Measurements from ENCODE around the gene STX8.
"Not testable (repeated sequence)": the region's sequence is repeated elsewhere in the genome, so short reads cannot be mapped to it uniquely, and the experiment has no call there.

STX8 gene

DNA sequence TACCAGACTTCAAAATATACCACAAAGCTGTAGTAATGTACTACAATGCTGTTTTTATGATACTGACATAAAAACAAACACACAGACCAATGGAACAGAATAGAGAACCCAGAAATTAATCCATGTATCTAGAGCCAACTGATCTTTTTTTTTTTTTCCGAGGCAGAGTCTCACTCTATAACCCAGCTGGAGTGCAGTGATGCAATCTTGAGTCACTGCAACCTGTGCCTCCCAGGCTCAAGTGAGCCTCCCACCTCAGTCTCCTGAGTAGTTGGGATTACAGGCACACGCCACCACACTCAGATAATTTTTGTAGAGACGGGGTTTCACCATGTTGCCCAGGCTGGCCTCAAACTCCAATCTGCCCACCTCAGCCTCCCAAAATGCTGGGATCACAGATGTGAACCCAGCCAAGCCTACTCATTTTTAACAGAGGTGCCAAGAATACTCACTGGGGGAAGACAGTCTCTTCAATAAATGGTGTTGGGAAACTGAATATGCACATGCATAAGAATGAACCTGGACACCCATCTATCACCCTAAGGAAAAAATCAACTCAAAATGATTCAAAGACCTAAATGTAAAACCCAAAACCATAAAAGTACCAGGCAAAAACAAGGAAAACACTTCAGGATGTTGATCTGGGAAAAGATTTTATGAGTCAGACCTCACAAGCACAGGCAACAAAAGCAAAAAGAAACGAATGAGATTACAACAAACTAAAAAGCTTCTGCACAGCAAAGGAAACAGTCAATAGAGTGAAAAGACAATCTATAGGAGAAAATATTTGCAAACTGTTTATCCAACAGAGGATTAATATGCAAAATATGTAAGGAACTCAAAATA lies 63.1 kb downstream of the STX8 start:
- no peak for DNase-seq (ENCODE audit: low read depth in 3 of 3, low spot score in 1 of 3)

DNA sequence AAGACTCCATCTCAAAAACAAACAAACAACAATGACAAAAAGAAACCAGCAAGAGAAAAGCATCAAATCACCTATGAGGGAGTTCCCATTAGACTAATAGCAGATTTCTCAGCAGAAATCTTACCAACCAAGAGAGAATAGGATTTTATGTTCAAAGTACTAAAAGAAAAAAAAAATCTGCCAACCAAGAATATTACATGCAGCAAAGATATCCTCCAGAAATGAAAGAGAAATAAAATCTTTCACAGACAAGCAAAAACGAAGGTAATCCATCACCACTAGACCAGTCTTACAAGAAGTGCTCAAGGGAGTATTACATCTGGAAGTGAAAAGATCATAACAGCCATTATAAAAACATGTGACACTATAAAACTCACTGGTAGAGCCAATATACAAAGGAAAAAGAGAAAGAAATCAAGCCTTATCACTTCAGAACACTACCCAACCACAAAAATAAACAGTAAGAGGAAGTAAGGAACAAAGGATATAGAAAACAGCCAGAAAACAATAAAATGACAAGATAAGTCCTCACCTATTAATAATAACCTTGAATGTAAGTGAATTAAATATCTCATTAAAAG lies 66.3 kb downstream of the STX8 start:
- no peak for DNase-seq (ENCODE audit: low read depth in 3 of 3, low spot score in 1 of 3)

DNA sequence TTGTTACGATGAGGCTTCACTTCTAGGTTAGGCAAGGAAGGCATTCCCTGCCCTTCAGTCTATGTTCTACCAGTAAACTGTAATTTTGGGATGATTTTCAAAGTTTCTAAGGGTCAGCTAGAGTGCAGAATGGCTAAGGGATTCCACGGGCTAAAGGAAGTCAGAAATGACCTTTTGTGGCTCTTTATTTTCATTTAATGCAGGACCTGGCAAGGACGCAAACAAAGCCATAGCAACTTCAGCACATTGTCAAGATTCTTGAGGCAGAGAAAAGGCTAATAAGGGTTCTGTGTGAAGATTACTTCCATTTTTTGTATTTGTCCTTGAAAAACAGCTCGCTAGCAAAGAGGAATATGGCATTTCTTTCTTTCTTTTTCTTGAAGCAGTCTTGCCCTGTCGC lies 76.6 kb downstream of the STX8 start:
- DNase-seq (ENCODE audit: low read depth in 3 of 3, low spot score in 1 of 3): no peak

DNA sequence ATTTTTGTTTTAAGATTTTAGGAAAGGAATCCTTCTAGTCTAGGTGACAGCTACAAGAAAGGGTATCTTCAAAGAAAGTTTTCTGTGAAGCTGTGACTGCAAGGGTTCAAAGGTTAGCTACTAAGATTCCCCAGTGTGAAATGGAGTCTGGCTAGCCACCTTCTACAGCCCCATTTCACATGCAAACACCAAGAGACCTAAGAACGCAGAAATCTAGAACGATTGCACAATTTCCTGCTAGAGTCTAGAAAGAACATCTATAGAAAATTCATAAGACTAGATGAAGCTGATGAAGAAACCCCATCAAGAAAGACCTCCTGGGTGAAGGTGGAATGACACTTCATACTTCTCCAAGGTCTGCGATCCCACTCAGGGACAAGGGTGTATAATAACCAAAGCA lies 77.1 kb downstream of the STX8 start:
- DNase-seq (ENCODE audit: low read depth in 3 of 3, low spot score in 1 of 3): no peak

DNA sequence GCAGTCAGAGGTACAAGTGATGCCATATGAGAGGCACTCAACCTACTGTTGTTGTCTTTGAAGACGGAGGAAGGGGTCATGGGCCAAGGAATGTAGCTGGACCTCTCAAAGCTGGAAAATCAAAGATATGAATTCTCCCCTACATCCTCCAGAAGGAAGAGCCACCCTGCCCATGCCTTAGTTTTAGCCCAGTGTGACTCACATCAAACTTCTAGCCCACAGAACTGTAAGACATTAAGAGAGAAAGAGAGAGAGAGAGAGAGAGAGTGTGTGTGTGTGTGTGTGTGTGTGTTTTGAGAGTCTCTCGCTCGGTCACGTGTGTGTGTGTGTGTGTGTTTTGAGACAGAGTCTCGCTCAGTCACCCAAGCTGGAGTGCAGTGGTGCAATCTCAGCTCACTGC lies 87.1 kb downstream of the STX8 start:
- no peak for DNase-seq (ENCODE audit: low read depth in 3 of 3, low spot score in 1 of 3)

DNA sequence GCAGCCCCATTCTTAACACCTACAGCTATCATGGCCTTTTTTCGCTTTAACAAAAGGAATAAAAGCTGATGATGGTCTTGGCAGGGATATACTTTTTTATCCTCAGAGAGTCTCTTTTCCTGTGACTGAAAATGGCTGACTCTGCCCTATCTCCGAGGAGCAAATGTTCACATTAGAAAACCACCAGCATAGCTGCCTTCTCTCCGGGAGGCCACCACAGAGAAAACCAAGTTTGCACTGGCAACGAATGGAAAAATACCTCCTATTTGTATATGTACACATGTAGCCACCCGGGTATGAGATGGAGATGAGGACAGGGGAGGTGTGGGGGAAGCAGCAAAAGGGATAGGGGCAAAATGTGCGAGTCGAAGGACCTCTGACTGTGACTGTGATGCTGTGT lies 88.2 kb downstream of the STX8 start:
- no peak for DNase-seq (ENCODE audit: low read depth in 3 of 3, low spot score in 1 of 3)

DNA sequence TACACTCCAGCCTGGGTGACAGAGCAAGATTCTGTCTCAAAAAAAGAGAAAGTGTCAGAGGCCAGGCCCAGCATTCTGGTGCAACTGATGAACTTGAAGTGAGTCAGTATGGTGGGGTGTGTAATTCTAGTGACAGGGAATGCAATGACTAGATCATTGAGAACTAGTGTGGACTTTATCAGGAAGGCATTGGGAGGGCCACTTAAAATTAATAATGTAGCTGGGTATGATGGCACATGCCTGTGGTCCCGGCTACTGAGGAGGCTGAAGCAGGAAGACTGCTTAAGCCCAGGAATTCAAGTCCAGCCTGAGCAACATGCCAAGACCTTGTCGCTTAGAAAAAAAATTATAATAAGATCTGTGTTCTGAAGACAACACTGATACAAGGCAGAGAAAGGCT lies 90.8 kb downstream of the STX8 start:
- DNase-seq (ENCODE audit: low read depth in 3 of 3, low spot score in 1 of 3): no peak

DNA sequence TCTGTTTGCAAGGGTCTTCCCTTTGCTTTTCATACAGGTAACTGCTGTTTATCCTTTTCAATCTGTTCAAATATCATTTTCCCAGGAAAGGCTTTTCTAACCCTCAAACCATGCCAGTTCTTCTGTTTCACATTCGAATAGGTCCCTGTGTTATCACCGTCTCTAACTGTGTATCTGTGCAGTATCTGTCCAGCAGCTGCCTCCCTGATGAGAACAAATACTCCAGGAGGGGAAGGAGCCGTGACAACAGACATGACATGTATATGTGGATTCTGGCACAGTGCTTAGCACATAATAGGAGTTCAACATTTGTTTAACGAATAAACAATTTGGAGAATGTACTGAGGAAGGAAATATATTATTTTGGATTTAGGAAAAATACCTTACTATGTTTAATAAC lies 95.7 kb downstream of the STX8 start:
- DNase-seq (ENCODE audit: low read depth in 3 of 3, low spot score in 1 of 3): no peak

DNA sequence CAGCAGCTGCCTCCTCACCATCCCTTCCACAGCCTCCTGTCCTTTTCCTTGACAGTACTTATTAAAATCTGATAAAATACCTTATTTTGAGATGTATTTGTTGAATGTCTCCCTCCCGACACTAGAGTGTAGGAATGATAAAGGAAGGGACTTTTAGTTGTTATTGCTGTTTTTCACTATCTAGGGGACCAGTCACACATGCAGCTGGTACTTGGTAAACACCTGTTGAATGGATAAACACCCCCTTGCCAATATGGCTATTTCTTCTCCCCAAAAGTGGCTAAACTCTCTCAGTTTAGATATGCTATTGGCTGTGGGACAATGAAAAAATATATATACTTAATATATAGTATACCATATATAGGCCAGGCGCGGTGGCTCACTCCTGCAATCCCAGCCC lies 96.7 kb downstream of the STX8 start:
- DNase-seq (ENCODE audit: low read depth in 3 of 3, low spot score in 1 of 3): no peak

DNA sequence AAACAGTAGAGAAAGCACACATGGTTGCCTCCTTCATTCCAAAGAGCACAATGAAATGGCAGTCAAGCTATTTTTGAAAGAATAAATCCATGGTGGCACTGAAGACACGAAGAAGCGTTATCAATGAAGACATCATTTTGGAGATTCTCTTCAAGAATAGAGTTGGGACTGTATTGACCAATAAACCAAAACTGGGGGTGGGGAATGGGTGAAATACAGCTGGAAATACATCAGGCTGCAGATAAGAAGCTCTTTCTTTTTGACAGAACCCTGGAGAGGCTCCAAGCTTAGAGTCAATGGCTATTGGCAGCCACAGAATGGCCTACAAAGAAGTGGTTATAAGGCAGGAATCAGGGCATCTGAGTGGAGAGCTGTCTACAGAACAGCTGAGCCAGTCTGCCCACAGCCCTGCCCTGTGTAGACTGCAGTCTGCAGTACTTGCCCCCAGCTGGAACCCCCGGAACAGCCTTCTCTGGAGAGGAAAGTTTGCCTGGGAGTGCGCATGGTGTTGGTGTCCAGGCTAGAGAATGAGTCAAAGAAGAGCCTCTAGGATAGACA lies 100.4 kb downstream of the STX8 start:
- no peak for DNase-seq (ENCODE audit: low read depth in 3 of 3, low spot score in 1 of 3)

DNA sequence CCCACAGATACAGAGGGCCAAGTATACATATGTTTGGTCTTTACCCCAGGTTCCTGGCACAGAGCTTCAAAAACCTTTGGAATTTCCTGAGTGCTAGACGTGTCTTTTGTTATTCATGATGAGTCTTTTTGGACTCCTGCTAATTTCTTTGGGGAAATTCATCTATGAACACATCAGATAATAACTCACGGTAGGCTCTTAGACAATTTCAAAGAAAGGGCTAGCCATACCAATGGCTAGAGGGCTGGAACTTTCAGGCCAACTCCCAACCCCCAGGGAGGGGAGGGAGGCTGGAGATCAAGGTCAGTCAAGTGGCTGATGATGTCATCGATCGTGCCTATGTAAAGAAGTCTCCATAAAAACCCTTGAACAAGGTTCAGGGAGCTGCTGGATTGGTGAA lies 101.9 kb downstream of the STX8 start:
- no peak for DNase-seq (ENCODE audit: low read depth in 3 of 3, low spot score in 1 of 3)

DNA sequence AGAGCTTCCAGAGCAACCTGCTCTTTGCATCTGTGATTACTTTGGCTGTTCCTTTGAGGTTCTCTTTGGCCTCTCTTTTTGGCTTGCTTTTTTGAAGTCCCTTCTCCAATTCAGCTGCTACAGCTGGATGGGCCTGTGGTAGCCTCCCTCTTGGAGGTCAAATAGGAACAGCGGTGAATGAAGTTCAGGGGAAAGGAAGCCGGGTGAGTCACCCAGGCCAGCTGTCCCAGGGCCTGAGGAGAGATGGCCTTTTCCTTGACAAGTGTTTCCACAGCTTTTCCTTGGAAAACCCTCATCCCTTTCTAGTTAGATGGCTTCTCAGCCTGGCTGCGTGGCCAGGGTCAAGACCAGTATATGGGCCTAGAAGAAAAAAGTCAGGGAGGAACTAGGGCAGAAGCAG lies 103.1 kb downstream of the STX8 start:
- DNase-seq (ENCODE audit: low read depth in 3 of 3, low spot score in 1 of 3): no peak

DNA sequence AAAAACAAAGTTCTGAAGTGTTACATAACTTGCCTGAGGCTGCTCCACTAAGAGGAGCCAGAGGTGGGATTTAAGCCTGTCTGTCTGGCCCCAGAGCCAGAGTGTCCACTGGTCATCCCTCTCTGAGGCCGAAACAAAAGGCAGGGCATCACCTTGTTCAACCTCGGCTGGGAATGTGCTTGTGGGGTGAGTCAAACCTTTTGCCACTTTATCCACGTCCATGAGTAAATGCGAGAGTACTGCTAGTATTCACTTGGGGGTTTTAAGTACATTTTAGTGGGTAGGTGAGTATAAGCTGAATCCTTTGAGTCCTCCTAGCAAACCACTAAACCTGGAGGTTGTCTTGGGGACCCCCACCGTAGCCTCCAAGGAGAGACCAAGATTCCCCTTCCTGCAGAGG lies 103.5 kb downstream of the STX8 start:
- no peak for DNase-seq (ENCODE audit: low read depth in 3 of 3, low spot score in 1 of 3)

DNA sequence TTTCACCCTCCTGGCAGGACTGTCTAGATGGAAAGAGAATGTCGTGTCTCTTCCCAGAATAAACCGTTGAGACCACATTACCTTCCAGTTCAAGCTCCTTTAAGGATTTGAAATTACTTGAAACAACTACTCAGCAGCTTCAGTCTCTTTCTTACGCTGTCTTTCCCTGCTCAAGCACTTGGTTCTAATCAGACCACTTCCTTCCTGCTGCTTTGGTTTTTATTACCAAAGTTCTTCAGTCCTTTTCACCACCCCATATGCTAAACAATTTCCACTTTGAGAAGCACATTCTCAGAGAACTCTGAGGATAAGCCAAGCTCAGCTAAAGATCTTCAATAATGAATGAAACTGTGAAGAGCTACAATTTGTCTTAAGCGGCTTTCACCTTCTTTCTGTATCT lies 105.4 kb downstream of the STX8 start:
- DNase-seq (ENCODE audit: low read depth in 3 of 3, low spot score in 1 of 3): no peak

DNA sequence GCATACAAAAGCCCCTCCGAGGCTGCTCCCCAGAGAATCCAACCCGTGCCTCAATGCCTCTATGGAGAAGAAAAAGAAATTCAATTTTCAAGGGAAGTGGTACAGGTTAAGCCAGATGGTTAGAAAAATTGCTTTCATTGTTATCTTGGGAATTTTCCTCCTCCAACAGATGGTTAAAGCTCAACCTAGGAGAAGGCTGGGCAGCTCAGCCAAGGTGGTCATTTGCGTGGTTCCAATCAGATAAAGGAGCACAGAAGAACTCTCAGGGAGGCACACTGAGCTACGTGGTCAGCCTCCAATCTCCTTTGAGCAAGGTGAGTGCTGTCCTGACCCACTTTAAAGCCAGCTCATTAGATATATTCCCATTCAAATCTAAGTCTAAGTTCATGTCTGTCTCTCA lies 106.7 kb downstream of the STX8 start:
- DNase-seq (ENCODE audit: low read depth in 3 of 3, low spot score in 1 of 3): no peak

DNA sequence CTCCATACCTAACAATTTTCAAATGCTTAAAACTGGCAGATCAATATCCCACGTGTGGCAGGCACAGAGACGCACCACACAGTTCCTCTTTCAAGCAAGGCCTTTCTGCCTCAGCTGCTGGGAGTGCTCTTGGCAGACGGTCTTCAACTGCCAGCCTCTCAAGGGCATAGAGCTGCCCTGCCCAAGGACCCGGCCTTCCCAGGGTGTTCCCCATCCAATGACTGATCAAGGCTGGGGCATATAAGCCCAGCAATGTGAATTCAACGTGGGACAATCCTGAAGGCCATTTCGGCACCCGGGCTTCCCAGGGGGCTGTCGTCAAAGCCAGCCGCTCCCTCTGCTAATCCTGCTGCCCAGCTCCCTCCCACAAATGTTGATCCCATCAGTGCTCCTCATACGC lies 107.1 kb downstream of the STX8 start:
- no peak for DNase-seq (ENCODE audit: low read depth in 3 of 3, low spot score in 1 of 3)

DNA sequence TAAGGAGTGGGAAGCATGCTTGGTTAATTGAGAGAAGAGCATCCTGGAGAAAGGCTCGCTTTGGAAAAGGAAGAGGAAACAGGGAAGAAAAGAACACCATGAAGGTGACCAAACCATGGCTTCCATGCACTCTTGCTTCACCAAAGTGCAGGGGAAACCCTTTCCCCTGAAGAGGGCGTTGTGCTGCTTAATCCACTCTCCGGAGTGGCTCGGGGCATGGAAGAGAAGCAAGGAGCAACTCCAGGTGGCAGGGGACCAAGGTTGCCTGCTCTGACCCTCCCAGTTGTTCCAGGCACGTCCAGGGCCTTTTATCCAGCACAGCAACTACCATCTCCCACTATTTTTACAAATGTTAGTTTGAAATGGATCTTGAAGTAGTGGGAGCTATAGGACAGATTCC lies 108.1 kb downstream of the STX8 start:
- no peak for DNase-seq (ENCODE audit: low read depth in 3 of 3, low spot score in 1 of 3)

DNA sequence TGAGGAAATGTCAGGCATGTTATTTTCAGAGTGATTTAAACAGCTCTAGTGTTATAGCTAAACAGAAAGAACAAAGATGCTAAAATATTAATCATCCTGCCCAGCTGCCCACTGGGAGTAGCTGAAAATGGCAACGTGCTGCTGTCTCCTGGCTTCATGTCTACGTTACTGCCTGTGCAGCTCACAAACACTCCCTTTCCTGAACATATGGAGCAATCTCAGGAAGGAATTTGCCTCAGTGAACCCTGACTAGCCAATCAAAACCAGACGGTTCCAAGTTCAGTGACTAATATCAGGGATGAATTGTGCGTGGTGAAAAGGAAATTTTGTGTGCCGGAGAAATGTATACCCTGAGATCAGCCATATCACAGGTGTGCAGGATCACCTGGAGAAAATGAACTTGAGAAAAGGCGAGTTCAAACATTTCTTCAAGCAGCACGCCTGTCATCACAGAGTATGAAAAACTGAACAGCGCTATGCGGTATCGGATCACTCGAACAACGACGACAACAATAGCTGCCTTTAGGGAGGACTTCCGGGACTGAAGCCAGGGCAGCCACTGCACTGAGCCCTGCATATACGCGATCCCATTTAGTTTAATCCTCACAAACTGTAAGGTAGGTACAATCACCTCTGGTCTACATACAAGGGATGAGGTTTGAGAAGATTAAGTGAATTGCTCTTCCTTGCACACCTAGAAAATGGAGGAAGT lies 110.3 kb downstream of the STX8 start:
- DNase-seq (ENCODE audit: low read depth in 3 of 3, low spot score in 1 of 3): no peak

DNA sequence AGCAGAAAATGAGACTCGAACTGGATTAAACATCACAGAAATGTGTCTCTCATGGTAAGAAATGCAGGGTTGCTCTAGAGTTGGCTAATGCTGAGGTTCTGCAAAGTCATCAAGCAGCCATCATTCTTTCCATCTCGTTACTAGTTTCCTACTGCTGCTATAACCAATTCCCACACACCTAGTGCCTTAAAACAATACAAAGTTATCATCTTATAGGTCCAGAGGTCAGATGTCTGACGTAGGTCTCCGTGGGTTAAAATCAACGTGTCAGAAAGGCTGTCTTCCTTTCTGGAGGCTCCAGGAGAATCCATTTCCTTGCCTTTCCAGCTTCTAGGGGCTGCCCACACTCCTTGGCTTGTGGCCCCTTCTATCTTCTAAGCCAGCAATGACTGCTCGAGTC lies 118.6 kb downstream of the STX8 start:
- DNase-seq (ENCODE audit: low read depth in 3 of 3, low spot score in 1 of 3): no peak

DNA sequence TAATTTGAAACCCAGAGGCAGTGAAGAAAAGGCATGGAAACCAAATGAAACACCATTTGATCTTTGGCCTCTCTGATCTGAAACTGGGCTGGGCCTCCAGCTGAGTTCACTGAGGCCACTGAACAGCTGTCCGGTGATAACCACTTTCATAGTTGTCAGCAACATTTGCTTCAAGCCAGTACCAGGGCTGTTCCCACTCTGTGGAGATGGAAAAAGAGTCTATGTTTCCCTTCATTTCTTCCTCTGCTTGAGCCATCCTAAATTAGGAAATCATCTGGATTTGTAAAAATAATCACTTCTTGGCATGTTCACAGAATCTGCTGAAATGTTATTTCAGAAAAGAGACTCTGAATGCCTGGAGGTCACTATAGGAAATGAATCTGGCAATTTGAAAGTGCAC lies 119.3 kb downstream of the STX8 start:
- DNase-seq (ENCODE audit: low read depth in 3 of 3, low spot score in 1 of 3): no peak

DNA sequence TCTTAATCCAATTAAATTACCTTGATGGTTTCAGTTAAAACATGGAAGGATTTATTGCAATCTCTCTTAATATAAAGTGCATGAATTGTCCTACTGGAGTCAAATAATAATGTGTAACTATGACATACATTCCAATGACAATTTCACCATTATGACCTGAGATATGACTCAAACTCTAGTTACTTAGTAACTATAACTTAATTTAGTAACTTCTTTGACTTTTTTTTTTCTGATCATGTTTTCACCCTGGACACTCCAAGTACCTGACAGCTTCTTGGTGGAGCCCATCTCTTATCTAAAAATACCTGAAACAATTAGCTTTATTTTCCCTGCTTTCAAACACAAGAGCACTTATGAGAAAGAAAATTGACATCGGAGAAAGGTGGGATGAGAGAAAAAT lies 123.7 kb downstream of the STX8 start:
- DNase-seq (ENCODE audit: low read depth in 3 of 3, low spot score in 1 of 3): no peak

DNA sequence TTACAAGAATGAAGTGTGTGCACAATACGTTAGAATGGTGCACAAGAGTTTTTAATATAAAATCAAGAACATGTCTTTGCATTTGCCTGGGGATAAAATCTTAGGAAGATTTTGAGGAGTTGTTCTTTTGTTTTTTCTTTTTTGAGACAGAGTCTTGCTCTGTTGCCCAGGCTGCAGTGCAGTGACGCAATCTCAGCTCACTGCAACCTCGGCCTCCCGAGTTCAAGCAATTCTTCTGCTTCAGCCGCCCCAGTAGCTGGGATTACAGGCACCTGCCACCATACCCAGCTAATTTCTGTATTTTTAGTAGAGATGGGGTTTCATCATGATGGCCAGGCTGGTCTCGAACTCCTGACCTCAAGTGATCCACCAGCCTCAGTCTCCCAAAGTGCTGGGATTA lies 128.3 kb downstream of the STX8 start:
- DNase-seq (ENCODE audit: low read depth in 3 of 3, low spot score in 1 of 3): not testable (repeated sequence)
